HS-27A (cell line): ENCODE results near the gene MFSD11.
"Not testable (repeated sequence)": the region's sequence is repeated elsewhere in the genome, so short reads cannot be mapped to it uniquely, and the experiment has no call there.

Experiments used
- DNase-seq: peaks from one replicate; pipeline ENCODE4 v3.0.0-alpha.2; 2012; ENCODE audit warnings: low read depth, missing footprints

The MFSD11 gene

DNA sequence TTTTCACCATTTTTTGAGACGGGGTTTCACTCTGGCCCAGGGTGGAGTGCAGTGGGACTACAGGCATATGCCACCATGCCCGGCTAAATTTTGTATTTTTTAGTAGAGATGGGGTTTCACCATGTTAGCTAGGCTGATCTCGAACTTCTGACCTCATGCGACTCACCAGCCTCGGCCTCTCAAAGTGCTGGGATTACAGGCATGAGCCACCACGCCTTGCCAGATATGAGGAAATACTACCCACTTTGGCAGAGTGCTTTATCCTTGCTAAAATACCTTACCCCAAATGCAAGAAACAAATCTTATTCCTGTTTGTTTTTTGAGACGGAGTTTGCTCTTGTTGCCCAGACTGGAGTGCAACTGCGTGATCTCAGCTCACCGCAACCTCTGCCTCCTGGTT is 67.4 kb downstream of the MFSD11 start:
- DNase-seq: no peak

DNA sequence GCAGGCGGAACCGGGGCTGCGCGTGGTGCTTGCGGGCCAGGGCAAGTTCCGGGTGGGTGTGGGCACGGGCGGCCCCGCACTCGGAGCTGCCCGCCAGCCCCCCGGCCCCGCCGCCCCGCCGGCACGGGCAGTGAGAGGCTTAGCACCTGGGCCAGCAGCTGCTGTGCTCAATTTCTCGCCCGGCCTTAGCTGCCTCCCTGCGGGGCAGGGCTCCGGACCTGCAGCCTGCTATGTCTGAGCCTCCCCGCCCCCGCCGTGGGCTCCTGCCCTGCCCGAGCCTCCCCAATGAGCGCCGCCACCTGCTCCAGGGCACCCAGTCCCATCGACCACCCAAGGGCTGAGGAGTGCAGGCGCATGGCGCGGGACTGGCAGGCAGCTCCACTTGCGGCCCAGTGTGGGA is 68.2 kb downstream of the MFSD11 start:
- DNase-seq: not testable (repeated sequence)

DNA sequence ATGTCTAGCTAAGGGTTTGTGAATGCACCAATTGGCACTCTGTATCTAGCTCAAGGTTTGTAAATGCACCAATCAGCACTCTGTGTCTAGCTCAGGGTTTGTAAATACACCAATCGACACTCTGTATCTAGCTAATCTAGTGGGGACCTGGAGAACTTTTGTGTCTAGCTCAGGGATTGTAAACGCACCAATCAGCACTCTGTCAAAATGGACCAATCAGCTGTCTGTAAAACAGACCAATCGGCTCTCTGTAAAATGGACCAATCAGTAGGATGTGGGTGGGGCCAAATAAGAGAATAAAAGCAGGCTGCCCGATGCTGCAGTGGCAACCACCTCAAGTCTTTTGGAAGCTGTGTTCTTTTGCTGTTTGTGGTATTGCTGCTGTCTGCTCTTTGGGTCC is 68.8 kb downstream of the MFSD11 start:
- DNase-seq: not testable (repeated sequence)

DNA sequence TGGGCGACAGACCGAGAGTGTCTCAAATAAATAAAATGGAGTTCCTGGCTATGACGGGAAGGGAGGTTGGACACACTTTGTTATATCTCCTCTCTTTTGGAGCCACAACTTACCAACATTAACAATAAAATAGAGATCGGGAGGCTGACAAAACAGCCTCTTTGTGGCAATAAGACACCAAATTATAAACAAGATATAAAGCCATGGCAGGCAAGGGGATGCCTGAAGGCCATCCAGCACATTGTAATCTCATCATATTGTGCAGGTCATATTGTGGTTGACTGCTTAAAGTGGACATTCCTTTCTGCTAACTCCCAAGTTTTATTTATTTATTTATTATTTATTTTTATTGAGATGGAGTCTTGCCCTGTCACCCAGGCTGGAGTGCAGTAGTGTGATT is 70.4 kb downstream of the MFSD11 start:
- DNase-seq: no peak

DNA sequence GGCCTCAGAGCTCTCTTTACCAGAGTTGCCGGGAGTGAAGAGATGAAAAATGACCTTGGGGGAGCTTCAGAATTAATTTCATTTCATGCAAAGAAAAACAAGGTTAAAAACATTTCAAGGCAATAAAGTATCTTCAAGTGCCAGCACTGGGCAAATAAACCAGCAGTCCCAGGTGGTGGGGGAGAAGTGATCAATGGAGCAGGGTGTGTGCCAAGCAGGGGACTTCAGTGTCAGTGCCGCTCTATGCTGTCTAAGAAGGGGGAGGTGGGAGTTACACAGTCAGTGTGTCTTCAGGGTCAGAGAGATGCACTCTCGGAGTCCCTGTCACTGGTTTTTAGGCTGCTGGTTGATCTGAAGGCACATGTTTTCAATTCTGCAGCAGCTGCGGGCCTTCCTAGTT is 73.0 kb downstream of the MFSD11 start:
- DNase-seq: no peak

DNA sequence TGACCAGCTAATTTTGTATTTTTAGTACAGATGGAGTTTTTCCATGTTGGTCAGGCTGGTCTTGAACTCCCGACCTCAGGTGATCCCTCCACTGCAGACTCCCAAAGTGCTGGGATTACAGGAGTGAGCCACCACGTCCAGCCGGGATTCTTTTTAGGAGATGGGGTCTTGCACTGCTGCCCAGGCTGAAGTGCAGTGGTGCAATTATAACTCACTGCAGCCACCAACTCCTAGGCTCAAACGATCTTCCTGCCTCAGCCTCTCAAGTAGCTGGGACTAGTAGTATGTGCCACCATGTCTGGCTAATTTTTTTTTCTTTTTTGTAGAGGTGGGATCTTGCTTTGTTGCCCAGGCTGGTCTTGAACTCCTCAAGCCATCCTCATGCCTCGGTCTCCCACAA is 73.9 kb downstream of the MFSD11 start:
- DNase-seq: no peak

DNA sequence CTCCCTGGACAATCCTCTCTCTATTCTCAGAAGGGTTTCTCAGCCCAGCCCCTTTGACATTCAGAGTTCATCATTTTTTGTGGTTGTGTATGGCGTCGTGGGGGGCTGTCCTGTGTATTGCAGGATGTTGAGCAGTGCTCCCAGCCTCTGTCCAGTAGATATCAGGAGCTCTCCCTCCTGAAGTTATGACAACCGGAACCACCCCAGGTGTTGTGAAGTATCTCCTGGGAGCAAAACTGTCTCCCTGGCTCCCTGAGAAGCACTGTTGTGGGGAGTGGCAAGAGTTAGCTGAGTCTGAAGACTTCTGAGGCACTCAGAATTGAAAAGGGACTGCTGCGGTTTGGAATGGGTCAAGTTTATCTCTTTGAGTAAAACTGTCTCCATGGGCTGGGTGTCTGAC is 74.3 kb downstream of the MFSD11 start:
- DNase-seq: no peak

DNA sequence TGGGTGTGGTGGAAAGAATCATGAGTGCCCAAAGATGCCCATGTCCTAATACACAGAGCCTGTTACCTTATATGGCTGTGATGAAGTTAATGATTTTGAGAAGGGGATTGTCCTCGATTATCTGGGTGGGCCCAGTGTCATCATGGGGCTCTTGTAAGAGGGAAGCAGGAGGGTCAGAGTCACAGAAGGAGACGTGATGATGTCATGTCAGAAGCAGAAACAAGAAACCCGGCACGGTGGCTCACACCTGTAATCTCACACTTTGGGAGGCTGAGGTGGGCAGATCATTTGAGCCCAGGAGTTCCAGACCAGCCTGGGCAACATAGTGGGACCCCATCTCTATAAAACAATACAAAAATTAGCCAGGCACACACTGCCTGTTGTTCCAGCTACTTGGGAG is 75.0 kb downstream of the MFSD11 start:
- DNase-seq: no peak

DNA sequence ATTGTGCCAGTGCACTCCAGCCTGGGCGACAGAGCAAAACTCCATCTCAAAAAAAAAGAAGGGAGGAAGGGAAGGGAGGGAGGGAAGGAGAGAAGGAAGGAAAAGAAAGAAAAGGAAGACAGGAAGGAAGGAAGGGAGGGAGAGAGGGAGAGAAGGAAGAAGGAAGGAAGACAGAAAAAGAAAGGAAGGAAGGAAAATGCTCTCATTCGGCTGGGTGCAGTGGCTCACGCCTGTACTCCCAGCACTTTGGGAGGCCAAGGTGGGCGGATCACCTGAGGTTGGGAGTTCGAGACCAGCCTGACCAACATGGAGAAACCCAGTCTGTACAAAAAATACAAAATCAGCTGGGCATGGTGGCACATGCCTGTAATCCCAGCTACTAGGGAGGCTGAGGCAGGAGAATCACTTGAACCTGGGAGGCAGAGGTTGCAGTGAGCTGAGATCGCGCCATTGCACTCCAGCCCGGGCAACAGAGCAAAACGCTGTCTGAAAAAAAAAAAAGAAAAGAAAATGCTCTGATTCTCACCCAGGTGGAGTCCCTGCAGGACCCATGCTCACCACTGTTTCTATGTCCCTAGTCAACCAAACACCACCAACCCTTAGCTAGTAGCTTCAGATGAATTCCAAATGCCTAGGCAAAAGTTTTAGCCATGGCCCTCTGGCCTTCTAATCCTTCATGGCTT is 78.1 kb downstream of the MFSD11 start:
- not testable (repeated sequence) for DNase-seq

DNA sequence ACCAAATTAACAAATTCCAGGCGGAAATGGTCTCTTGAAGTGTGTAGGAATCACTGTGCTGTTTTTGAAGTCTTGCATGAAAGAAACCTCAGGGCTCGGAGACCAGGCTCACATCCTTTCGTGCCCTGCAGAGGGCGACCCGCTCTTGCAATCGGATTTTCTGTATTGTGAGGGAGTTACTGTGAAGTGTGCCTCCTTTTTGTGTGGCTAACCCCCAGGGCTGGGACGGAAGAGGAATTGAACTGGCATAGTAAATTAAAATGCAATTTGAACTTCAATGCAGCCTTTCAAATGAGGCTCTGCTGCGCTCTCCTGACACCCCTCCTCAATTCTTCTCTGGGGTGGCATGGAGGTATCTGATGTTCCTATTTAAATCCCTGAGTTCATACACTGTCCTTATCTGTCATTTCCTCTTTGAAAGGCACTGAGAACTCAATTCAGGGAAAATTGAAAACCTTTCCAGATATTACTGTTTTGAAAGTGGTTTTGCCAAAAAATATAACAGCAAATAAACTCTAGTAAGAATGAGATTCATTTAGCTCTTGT is 78.7 kb downstream of the MFSD11 start:
- DNase-seq: no peak

DNA sequence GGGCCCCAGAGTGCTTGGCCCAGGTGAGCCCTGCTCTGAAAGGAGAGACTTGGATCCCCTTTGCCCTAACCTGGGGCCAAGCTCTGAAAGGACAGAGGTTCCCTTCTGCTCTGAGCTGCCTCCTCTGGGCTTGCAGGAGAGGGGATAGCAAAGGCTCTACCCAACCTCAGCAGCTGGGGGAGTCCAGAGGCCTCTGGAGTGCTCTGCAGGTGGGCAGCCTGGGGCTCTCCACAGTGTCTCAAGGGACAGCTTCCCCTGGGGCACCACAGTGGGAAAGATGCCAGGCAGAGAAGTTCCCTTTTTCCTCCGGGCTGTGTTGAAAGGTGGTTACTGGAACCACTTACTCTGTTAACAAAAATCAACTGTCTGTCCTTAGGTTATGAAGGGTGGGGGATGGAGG is 82.1 kb downstream of the MFSD11 start:
- DNase-seq: no peak

DNA sequence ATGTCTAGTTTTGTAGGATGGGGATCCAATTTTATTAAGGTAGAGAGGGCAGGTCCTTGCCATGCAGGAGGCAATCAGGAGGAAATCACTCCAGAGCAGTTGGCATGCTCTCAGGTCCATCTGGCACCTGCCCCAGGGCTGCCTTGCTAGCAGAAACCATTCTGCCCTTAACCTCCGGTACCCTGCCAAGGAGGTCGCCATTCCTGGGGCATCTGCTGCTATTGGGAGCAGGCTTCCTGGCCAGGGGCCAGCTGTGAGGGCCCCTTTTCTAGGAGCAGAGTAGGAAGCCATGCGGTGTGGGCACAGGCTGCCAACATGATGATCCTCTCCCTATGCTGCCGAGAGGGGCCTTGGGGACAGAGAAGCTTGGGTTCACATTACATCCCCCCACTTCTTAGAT is 82.6 kb downstream of the MFSD11 start:
- no peak for DNase-seq

DNA sequence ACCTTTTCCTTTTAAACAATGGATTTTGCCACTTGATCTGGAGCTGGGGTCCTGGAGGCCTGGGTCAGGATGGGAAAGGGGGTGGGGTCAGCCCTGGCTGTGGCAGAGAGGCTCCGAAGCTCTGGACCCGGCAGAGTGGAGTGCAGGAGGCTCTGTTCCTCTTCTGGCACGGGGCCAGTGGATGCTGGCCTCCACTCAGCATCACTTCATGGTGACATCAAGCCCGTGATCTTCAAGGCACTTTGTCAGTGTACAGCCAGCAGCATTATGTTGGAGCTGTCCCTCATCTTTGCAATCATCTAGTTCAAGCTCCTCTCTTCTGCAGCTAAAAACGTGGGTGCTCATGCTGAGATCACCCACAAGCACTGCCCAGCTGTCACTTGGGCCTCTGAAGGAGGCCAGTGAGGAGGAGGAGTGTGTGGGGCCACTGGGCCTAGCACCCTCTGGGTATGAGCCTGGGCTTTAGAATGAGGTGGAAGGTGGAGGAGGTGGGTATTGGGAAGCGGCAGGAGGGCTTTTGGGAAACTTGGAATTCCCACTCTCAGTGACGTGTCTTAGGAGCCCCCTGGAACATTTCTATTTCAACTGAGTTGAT is 84.4 kb downstream of the MFSD11 start:
- no peak for DNase-seq

DNA sequence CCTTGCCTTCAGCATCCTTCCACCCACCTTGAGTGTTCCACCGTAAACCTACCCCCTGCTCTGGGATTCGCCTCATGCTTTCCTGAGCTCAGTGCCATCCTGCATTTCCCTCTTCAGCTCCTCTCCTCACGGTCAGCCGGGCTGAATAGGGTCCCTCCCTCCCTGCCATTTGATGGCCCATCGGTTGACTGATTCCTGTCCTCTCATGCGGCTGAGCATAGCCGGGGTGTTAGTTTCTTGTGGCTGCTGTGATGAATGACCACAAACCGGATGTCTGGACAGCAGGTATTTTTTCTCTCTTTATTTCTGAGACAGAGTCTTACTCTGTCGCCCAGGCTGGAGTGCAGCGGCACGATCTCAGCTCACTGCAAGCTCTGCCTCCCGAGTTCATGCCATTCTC is 86.2 kb downstream of the MFSD11 start:
- no peak for DNase-seq

DNA sequence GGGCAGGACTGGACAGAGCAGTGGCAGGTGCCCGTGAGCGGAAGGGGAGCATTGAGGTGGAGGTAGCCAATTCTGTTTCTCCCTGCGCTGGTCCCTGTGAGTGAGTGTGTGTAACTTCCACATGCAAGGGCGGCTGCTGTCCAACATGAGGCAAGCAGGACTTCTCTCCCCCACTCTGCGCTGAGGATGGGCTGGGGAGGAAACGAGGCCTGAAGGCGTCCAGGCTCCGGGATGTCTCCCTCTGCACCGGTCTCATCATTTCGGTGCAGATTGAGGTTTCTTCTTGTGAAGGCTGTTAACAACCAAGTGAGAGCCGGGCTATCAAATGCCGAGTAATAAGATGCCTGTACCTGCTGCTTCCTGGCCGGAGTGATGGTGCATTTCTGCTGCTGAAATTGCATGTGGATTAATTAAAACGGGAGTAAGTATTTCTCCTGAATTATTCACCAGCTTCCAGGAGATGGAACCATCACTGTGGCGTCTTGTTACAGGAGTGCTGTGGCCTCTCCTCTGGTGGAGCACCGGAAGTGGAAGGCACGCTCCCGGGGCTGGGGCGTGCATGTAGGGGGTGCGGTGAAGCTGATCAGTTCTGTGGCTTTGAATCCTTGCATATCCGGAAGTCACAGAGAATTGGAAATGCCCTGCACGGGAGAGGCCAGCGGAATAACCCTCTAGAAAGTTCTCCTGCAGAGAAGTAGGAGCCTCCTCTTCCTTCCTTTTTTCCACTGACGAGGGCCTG is 88.6 kb downstream of the MFSD11 start:
- no peak for DNase-seq

DNA sequence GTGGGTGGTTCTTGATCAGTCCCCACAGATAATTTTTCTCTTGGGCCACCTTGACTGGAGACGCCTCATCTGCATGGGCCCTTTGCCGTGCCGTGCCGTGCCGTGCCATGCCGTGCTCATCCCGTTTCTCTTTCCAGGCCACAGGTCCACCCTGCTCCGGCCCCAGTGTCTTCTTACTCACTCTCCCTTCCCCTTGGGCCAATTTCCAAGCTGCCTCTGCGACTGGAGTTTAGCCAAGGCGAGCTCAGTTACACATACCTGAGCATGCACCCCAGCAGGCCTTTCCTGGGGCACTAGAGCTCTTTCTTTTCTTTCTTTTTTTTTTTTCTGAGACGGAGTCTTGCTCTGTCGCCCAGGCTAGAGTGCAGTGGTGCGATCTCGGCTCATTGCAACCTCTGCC is 89.8 kb downstream of the MFSD11 start:
- DNase-seq: no peak
